ENCODE results near the gene OR4N2. TPM values are rescaled to one million over a fixed set of nuclear protein-coding genes. Genes with fewer than 3 reads are reported as not detected.
"Not testable (repeated sequence)": the region's sequence is repeated elsewhere in the genome, so short reads cannot be mapped to it uniquely, and the experiment has no call there.

OR4N2 gene, protein sequence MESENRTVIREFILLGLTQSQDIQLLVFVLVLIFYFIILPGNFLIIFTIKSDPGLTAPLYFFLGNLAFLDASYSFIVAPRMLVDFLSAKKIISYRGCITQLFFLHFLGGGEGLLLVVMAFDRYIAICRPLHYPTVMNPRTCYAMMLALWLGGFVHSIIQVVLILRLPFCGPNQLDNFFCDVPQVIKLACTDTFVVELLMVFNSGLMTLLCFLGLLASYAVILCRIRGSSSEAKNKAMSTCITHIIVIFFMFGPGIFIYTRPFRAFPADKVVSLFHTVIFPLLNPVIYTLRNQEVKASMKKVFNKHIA
- polyA plus RNA-seq (ENCODE audit: insufficient read length), result not detected

DNA sequence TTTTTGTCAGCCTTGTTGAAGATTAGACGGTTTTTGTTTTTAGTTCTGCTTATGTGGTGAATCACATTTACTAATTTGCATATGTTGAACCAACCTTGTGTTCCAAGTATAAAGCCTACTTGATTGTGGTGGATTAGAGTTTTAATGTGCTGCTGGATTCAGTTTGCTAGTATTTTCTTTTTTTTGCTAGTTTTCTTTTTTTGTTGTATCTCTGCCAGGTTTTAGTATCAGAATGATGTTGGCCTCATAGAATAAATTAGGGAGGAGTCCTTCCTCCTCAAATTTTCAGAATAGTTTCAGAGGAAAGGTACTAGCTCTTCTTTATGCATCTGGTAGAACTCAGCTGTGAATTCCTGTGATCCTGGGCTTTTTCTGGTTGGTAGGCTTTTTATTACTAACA lies at the start of gene OR4N2:
TSS of gene OR4N2 (plus strand) at position 301 of the 400 bp plus-strand sequence. CDS start 23,679 bp downstream, outside the sequence.
- not testable (repeated sequence) for DNase-seq

GRCh38 chr14:19754172-19754571 lies 49.4 kb upstream of the OR4N2 start:
- DNase-seq, result no peak

DNA sequence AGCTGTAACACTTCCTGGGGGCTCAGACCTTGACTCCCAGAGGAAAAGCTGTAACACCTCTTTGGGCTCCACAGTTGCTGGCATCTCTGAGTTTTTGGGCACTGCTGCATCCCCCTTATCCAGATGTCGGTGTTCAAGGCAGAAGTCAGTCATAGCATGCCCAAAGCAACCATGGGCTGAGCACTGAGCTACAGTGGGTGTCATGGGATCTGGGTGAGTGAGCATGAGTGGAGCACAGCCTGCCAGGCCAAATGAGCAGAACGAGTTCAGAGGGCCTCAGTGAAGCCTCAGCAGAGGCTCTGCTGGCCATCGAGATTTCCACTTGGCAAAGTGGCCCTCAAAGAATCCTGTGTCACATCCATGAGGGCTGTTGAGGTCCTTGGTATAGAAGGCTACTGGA lies 32.1 kb upstream of the OR4N2 start:
- not testable (repeated sequence) for DNase-seq

DNA sequence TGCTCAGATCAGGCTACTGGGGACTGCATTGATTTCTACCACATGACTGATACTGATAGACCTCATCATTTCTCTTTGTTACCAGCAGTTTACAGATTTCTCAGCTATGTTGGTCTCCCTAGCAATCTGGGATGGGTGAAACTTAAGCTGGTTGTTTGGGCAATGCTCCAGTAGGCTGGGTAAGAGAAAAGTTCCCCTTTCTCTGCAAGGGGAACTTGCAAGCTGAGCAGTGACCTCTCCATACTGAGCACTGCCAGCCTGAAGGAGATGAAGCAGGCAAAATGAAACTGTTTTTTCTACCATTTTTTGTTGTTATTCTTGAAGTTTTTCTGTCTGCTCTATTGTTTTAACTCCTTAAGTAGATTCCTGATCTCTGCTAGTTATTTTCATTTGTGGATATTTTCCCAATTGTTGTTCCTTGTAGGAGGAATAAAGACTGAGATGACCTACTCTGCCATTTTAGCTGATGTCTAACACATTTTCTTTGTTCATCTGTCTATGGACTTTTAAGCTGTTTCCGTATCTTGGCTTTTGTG lies 31.6 kb upstream of the OR4N2 start:
- no peak for DNase-seq

- DNase-seq, result not testable (repeated sequence)
Measured at GRCh38 chr14:19772454-19772853, 31.1 kb upstream of the OR4N2 start.

DNA sequence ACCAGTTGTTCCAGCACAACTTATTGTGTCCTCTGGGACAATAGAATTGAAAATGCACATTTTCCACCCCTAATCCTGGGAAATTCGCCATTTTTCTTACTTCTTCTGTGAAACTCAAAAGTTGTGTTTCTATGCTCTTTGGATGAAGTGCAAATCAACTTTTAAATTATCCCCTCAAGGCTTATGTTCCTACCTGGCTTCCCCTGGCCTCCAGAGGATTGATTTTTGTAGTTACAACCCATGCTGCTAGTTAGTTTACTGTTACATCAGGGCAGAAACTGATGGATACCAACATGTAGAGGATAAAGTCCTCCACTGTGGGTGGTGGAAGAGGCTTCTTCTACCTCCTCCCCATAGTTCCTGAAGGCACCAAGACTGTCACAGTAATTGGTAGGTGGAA lies 30.4 kb upstream of the OR4N2 start, which contains the start of gene OR4M1:
TSS of gene OR4M1 (plus strand) at position 301 of the 400 bp plus-strand sequence. CDS start 6,819 bp downstream, outside the sequence.
- DNase-seq, result not testable (repeated sequence)

- DNase-seq, result no peak
Measured at GRCh38 chr14:19775587-19775986, 28.0 kb upstream of the OR4N2 start.

GRCh38 chr14:19785848-19786247 lies 17.7 kb upstream of the OR4N2 start:
- not testable (repeated sequence) for DNase-seq

DNA sequence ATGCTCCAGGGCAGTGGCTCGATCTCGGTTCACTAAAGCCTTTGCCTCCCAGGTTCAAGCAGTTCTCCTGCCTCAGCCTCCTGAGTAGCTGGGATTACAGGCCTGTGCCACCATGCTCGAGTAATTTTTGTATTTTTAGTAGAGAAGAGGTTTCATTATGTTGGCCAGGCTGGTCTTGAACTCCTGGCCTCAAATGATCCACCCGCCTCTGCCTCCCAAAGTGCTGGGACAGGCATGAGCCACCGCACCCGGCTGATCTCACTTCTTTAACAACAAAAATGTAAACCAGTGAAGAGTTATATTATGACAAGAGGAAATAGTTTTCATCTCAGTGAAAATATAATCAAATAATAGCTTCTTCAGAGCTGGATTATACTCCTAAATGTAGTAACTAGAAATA lies 16.3 kb upstream of the OR4N2 start:
- not testable (repeated sequence) for DNase-seq

DNA sequence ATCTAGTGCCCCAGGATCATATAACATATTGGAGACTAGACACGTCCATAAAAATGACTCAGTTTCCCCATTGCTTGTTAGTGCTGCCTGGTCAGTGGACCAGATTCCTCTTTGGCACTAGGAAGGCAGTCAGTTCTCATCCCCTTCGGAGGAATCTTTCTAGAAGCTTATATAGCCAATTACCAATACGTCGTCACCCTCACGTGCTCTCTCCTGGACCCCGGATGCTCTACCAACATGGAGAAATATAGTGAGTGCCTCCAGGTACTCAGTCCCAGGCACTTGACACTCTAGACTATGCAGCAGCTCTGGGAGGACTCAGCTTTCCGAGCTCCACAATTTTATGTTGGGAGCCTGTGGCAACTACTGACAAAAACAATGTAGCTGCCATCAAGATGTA lies 15.4 kb upstream of the OR4N2 start:
- not testable (repeated sequence) for DNase-seq

DNA sequence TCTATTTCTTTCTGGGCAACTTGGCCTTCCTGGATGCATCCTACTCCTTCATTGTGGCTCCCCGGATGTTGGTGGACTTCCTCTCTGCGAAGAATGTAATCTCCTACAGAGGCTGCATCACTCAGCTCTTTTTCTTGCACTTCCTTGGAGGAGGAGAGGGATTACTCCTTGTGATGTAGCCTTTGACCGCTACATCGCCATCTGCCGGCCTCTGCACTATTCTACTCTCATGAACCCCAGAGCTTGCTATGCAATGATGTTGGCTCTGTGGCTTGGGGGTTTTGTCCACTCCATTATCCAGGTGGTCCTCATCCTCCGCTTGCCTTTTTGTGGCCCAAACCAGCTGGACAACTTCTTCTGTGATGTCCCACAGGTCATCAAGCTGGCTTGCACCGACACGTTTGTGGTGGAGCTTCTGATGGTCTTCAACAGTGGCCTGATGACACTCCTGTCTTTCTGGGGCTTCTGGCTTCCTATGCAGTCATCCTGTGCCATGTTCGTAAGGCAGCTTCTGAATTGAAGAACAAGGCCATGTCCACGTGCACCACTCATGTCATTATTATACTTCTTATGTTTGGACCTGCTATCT lies 7.0 kb upstream of the OR4N2 start:
- DNase-seq, result not testable (repeated sequence)

GRCh38 chr14:19799880-19800279 lies 3.7 kb upstream of the OR4N2 start:
- no peak for DNase-seq

DNA sequence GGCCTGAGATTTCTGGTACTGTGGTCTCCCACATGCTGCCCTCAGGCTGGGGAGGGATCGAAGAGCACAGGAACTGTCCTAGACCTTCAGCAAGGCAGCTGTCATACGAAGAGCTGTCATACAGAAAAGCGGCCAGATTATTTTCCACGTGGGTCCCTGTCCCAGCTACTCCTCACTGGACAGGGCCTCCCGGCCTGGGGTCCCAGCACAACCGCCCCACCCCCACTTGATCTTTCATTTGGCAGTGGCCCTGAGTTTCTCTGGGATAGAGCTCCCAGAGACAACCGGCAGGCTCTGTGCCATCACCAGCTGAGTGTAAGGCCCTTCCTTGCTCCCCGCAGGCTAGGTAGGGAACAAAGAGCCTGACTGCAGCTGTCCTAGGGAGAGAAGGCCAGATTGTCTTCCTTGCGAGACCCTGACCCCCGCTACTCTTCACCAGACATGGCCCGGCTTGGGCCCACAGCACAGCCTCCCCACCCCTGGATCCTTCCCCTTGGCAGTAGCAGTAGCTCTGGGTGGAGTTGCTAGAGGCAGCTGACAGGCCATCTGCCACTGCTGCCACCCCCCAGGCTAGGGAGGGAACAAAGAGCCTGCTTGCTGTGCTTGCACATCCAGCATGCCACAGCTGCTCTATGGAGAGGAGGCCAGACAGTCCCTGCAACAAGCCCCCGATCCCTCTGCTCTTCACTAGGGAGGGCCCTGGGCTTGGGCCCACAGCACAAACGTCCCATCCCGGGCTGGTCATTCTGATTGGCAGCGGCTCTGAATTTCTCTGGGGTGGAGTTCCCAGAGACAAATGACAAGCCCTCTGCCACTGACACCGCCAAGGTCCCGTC lies 3.1 kb upstream of the OR4N2 start:
- DNase-seq, result no peak

DNA sequence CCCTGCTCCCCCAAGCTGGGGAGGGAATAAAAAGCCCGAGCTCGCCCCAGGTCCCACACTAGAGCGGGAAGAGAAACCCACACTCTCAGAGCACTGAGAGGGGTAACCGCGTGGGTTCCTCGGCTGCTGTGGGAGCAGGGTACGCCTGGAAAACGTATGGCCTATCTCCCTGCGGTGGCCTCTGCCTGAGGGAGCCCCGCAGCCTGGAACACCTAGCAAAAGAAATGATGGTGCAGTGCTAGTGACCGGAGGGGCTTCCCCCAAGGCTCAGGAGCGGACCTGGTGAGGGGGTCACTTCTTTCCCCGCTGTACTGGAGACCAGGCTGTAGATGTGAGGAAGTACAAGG lies 2.5 kb upstream of the OR4N2 start:
- DNase-seq, result no peak

DNA sequence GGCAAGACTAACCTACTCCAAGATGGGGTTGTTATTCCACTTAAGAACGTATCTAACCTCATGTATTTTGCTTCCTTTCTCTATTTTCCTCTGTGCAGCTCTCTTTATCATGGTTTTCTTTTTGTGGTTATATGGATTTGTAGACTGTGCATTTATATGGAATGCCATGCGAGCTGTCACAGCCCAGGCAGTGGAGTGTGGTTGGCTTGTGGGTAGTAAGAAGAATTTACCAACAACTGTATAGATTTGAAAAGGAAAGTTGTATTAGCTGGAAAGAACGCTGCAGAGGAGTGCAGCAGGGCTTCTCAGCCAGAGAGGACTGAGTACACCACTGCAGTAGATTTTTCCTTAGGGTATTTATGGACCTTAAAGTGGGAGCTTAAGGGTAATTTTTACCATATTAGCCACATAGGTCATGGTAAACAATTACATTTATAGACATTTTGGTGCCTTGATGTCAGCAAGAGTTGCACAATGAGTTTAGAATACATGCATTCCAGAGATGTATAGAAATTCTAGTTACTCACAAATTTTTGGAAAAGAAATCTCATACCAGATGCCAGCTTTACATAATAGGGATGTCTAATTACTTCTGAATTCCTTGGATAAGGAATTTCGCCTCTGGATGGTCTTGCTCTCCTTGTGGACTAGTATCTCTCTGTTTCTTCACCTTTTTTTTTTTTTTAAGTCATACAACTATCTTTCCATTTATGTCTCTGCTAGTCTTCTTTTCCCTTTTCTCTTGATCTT lies 9.8 kb downstream of the OR4N2 start:
- not testable (repeated sequence) for DNase-seq

- not testable (repeated sequence) for DNase-seq
Measured at GRCh38 chr14:19819879-19820278, 16.3 kb downstream of the OR4N2 start.

DNA sequence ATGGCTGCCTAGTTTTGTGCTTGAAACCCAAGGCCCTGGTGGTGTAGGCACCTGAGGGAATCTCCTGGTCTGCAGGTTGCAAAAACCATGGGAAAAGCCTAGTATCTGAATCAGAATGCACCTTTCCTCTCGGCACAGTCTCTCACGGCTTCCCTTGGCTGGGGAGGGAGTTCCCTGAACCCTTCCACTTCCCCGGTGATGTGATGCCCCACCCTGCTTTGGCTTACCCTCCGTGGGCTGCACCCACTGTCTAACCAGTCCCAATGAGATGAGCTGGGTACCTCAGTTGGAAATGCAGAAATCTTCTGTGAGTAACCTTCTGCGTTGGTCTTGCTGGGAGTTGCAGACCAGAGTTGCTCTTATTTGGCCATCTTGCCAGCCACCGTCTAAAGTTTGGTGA lies 17.4 kb downstream of the OR4N2 start:
- DNase-seq, result not testable (repeated sequence)

- no peak for DNase-seq
Measured at GRCh38 chr14:19823178-19823577, 19.6 kb downstream of the OR4N2 start.

- no peak for DNase-seq
Measured at GRCh38 chr14:19823765-19824164, 20.2 kb downstream of the OR4N2 start.

DNA sequence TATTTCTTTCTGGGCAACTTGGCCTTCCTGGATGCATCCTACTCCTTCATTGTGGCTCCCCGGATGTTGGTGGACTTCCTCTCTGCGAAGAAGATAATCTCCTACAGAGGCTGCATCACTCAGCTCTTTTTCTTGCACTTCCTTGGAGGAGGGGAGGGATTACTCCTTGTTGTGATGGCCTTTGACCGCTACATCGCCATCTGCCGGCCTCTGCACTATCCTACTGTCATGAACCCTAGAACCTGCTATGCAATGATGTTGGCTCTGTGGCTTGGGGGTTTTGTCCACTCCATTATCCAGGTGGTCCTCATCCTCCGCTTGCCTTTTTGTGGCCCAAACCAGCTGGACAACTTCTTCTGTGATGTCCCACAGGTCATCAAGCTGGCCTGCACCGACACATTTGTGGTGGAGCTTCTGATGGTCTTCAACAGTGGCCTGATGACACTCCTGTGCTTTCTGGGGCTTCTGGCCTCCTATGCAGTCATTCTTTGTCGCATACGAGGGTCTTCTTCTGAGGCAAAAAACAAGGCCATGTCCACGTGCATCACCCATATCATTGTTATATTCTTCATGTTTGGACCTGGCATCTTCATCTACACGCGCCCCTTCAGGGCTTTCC lies 24.2 kb downstream of the OR4N2 start:
- DNase-seq, result not testable (repeated sequence)

DNA sequence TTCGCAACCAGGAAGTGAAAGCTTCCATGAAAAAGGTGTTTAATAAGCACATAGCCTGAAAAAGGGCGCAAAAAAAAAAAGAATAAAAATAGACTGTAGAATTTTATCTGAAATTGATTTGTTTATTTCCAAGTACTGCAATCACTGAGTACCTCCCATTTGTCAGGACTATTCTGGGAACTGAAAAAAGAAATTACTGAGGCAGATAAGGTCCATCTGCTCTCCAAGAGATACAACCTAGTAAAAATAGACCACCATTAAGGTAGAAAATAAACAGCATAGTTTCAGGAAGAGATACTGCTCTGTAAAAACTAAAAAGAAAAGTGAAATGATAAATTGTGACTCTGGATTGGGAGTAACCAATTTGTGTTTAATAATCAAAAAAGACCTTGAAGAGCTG lies 24.7 kb downstream of the OR4N2 start:
- no peak for DNase-seq

All from hindlimb muscle (tissue), 1 donor.